ENCODE results near the gene BAIAP2L1. TPM values are rescaled to one million over a fixed set of nuclear protein-coding genes. Genes with fewer than 3 reads are reported as not detected.

BAIAP2L1 gene
- total RNA-seq, 1 experiment from 2014 or later = 120 TPM

DNA sequence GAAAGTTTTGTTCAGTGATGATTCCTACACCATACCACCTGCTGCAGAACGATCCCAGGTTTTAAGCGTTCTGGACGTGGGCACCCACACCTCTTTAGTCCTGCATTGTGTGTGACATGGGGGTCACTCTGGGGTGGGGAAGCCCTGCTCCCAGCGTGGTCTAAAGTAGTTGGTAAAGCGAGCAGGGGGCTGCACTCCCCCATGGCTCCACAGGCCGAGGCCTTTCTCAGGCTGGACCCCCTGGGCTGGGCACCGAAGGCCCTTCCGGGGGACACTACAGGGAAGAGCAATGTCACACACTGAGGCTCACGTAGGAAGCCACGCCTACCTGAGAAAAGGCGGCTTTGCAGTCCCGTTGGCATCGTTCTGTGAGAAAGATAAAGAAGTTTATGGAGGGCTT, 107.1 kb downstream of the BAIAP2L1 start:
- intact Hi-C loops (cut with micrococcal nuclease; ENCODE audit: unreplicated experiment) (no loop called here), in situ Hi-C loops (cut with HindIII; ENCODE audit: low pct_unique_long_range_greater_than_20kb, low sequenced_read_pairs) (loop anchor here (25.0 kb wide), 1 partner anchor 94 kb away; no protein-coding TSS in a partner anchor)
- DNase-seq (ENCODE audit: low read depth, low spot score) (no peak), ATAC-seq (no peak)
- H3K36me3 ChIP-seq (ENCODE audit: control insufficient read depth, insufficient read depth, low read length) = peaks cover 7% of the 10 kb centered on the region
- H3K4me1 ChIP-seq (ENCODE audit: control insufficient read depth, insufficient read depth, low read length) = peaks cover 55% of the 10 kb centered on the region
- H3K4me3 ChIP-seq (ENCODE audit: low read depth in 2 of 2, low read length in 2 of 2) = no peak overlapping the region
- H3K27ac ChIP-seq (ENCODE audit: low read length) = peak overlapping the region; percentile 23
- no peaks in the 10 kb centered on the region for H3K27me3 ChIP-seq (ENCODE audit: control insufficient read depth, insufficient read depth, low read length)
- ChIA-PET CTCF (interaction anchor here (0.6 to 0.9 kb wide), 2 partner anchors 107 to 136 kb away, joined by 3 read pairs; partner anchors contain the start of gene BAIAP2L1), POLR2A (no interaction called here)
- TF ChIP-seq TCF7L2 (IDR thresholded peaks at IDR 0.05; ENCODE audit: low read depth, low read length) (no peak), SIN3A (IDR thresholded peaks at IDR 0.05; ENCODE audit: borderline replicate concordance, insufficient read depth, low read depth, low read length) (no peak), POLR2AphosphoS5 (IDR thresholded peaks at IDR 0.05; ENCODE audit: low read depth, low read length) (no peak)
- TF ChIP-seq, protein P1, sequence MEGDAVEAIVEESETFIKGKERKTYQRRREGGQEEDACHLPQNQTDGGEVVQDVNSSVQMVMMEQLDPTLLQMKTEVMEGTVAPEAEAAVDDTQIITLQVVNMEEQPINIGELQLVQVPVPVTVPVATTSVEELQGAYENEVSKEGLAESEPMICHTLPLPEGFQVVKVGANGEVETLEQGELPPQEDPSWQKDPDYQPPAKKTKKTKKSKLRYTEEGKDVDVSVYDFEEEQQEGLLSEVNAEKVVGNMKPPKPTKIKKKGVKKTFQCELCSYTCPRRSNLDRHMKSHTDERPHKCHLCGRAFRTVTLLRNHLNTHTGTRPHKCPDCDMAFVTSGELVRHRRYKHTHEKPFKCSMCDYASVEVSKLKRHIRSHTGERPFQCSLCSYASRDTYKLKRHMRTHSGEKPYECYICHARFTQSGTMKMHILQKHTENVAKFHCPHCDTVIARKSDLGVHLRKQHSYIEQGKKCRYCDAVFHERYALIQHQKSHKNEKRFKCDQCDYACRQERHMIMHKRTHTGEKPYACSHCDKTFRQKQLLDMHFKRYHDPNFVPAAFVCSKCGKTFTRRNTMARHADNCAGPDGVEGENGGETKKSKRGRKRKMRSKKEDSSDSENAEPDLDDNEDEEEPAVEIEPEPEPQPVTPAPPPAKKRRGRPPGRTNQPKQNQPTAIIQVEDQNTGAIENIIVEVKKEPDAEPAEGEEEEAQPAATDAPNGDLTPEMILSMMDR (IDR thresholded peaks at IDR 0.05) = no peak
- TF ChIP-seq, protein P2, sequence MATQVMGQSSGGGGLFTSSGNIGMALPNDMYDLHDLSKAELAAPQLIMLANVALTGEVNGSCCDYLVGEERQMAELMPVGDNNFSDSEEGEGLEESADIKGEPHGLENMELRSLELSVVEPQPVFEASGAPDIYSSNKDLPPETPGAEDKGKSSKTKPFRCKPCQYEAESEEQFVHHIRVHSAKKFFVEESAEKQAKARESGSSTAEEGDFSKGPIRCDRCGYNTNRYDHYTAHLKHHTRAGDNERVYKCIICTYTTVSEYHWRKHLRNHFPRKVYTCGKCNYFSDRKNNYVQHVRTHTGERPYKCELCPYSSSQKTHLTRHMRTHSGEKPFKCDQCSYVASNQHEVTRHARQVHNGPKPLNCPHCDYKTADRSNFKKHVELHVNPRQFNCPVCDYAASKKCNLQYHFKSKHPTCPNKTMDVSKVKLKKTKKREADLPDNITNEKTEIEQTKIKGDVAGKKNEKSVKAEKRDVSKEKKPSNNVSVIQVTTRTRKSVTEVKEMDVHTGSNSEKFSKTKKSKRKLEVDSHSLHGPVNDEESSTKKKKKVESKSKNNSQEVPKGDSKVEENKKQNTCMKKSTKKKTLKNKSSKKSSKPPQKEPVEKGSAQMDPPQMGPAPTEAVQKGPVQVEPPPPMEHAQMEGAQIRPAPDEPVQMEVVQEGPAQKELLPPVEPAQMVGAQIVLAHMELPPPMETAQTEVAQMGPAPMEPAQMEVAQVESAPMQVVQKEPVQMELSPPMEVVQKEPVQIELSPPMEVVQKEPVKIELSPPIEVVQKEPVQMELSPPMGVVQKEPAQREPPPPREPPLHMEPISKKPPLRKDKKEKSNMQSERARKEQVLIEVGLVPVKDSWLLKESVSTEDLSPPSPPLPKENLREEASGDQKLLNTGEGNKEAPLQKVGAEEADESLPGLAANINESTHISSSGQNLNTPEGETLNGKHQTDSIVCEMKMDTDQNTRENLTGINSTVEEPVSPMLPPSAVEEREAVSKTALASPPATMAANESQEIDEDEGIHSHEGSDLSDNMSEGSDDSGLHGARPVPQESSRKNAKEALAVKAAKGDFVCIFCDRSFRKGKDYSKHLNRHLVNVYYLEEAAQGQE (IDR thresholded peaks at IDR 0.05; ENCODE audit: insufficient read depth in 1 of 2, low read depth in 2 of 2, low read length in 1 of 2) = no peak
- H3K9me3 ChIP-seq (ENCODE audit: control insufficient read depth, insufficient read depth, low read depth, low read length) = no peaks in the 10 kb centered on the region
- no TSS peak for BruUV-seq (replicated peaks)

GRCh38 chr7:98293265-98293664, 107.6 kb downstream of the BAIAP2L1 start:
- intact Hi-C loops (cut with micrococcal nuclease; ENCODE audit: unreplicated experiment) = no loop called here
- in situ Hi-C loops (cut with HindIII; ENCODE audit: low pct_unique_long_range_greater_than_20kb, low sequenced_read_pairs) = loop anchor here (25.0 kb wide), 1 partner anchor 94 kb away; no protein-coding TSS in a partner anchor
- no peak overlapping the region for H3K4me3 ChIP-seq (ENCODE audit: low read depth in 2 of 2, low read length in 2 of 2)
- H3K36me3 ChIP-seq (ENCODE audit: control insufficient read depth, insufficient read depth, low read length) = peaks cover 8% of the 10 kb centered on the region
- H3K9me3 ChIP-seq (ENCODE audit: control insufficient read depth, insufficient read depth, low read depth, low read length) = no peaks in the 10 kb centered on the region
- ATAC-seq (no peak), DNase-seq (ENCODE audit: low read depth, low spot score) (no peak)
- ChIA-PET CTCF (no interaction called here), POLR2A (no interaction called here)
- H3K4me1 ChIP-seq (ENCODE audit: control insufficient read depth, insufficient read depth, low read length) = peaks cover 56% of the 10 kb centered on the region
- no TSS peak for BruUV-seq (replicated peaks)
- TF ChIP-seq, protein P2 (IDR thresholded peaks at IDR 0.05; ENCODE audit: insufficient read depth in 1 of 2, low read depth in 2 of 2, low read length in 1 of 2) = no peak
- TF ChIP-seq POLR2AphosphoS5 (IDR thresholded peaks at IDR 0.05; ENCODE audit: low read depth, low read length) = peak; percentile 55; the same call in 1 of the 2 replicates
- H3K27ac ChIP-seq (ENCODE audit: low read length) = peak overlapping the region; percentile 23
- no peaks in the 10 kb centered on the region for H3K27me3 ChIP-seq (ENCODE audit: control insufficient read depth, insufficient read depth, low read length)

Measured in Panc1 (cell line).